Measurements from ENCODE around the gene ALKBH3. TPM values are rescaled to one million over a fixed set of nuclear protein-coding genes. Genes with fewer than 3 reads are reported as not detected.

ALKBH3 gene
- total RNA-seq, 1 donor from 2014 or later: 28.3 TPM

- no peak for DNase-seq (ENCODE audit: low read depth)
Observed at GRCh38 chr11:43894546-43894945, 13.9 kb downstream of the ALKBH3 start.

GRCh38 chr11:43895601-43896000 is 15.0 kb downstream of the ALKBH3 start:
- no peak for DNase-seq (ENCODE audit: low read depth)

DNA sequence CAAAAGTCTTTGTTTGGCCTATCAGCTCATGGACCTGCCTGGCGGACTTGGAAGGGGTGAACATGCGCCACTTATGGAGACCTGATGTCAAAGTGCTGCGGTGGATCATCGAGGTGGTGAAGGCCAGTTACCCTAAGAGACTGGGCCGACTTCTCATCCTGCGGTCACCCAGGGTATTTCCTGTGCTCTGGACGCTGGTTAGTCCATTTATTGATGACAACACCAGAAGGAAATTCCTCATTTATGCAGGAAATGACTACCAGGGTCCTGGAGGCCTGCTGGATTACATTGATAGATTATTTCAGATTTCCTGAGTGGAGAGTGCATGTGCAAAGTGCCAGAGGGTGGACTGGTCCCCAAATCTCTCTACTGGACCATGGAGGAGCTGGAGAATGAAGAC is 17.9 kb downstream of the ALKBH3 start:
- no peak for DNase-seq (ENCODE audit: low read depth)

GRCh38 chr11:43899094-43899493 is 18.5 kb downstream of the ALKBH3 start:
- no peak for DNase-seq (ENCODE audit: low read depth)

DNA sequence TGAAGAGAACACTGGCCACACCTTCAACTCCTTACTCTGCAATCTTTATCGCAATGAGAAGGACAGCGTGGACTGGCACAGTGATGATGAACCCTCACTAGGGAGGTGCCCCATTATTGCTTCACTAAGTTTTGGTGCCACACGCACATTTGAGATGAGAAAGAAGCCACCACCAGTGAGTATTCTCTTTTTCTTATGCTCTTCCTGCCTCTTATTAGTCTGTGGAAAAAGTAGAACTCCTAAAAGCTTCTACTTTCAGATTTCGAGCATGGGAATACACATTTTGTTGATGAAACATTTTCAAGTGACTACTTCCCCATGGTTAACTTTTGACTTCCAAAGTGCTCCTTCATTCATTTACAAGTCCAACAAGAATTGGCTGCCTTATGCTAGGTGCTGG is 20.9 kb downstream of the ALKBH3 start:
- no peak for DNase-seq (ENCODE audit: low read depth)

- DNase-seq (ENCODE audit: low read depth): no peak
Observed at GRCh38 chr11:43903078-43903477, 22.4 kb downstream of the ALKBH3 start.

GRCh38 chr11:43903969-43904368 is 23.3 kb downstream of the ALKBH3 start:
- DNase-seq (ENCODE audit: low read depth): no peak

DNA sequence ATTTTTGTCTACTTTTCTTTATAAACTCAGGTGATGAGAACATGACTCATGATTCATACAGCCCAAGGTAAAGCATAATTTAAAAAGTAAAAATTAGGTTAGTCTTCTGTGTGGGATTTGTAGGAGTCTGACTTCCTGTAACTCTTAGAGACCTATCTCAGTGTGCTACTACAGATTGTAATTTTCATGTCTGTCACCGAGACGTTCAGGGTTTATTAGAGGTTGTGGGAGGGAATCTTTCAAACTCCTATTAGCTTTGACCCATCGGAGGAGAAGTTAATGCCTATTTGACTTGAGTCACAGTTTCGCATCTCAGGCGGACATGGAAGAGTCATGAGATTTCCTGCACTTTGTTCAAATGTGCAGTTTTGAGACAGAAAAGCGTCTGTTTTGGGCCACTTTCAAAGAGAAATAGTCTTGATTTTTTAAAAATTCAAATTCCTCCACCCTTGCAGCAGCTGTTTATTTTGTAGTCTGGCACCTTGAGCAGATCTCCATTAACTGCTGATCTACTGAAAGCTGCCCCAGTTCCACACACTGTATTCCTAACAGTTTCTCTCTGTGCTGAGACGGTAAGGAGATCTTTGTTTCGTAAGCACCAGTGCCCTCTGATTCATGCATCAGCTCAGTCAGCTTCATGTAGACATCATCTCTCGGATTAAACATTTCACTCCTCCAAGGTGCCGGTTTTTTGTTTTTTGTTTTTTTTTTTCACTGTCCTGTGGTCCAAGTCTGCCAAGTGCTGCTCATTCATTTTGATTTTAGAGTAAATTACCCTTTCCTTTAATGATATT is 24.3 kb downstream of the ALKBH3 start:
- DNase-seq (ENCODE audit: low read depth): no peak

- DNase-seq (ENCODE audit: low read depth): no peak
Observed at GRCh38 chr11:43905813-43906241, 25.2 kb downstream of the ALKBH3 start.

GRCh38 chr11:43907028-43907975 is 26.7 kb downstream of the ALKBH3 start:
- no peak for DNase-seq (ENCODE audit: low read depth)

GRCh38 chr11:43908191-43908590 is 27.6 kb downstream of the ALKBH3 start:
- no peak for DNase-seq (ENCODE audit: low read depth)

DNA sequence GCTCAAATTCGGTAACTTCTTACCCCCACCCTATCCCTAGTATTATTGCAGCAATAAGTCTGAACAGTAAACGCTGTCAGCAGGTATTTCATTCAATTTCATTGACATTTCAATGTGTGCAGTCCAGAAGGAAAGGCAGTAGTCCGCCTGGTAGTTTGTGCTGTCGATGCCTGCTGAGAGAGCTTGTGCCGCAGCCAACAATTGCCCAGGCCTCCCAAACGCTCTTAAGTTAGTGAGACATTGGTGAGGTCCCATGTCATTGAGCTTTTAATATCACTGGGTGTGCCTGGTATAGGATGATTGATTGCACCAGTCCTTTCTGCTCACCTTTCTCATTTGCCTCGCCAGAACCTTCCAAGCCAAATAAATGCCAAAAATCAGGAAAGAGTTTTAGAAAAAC is 28.1 kb downstream of the ALKBH3 start:
- no peak for DNase-seq (ENCODE audit: low read depth)

DNA sequence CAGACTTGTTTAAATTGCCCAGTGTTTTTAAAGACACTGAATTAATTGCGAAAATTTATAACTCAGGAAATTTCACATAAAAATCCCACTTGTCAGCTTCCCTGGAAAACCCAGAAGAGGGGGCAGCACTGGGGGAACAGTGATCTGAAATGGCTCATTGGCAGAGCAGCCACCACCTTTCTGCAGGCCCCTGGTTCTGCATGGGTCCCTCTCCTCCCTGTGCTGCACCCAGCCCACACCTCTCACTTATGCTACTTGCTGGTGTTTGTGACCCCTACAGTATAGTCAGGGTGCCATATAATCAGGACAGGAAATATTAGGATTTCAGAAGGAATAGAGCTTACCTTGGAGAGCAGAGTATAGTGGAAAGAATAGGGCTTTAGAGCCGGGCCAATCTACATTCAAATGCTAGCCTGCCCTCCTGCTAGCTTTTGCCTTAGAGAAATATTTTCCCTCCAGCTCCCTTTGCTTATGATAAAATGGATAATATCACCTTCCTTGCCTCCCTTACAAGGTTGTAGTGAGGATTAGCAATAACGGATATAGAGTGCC is 33.3 kb downstream of the ALKBH3 start:
- no peak for DNase-seq (ENCODE audit: low read depth)

GRCh38 chr11:43914466-43914865 is 33.8 kb downstream of the ALKBH3 start:
- no peak for DNase-seq (ENCODE audit: low read depth)

DNA sequence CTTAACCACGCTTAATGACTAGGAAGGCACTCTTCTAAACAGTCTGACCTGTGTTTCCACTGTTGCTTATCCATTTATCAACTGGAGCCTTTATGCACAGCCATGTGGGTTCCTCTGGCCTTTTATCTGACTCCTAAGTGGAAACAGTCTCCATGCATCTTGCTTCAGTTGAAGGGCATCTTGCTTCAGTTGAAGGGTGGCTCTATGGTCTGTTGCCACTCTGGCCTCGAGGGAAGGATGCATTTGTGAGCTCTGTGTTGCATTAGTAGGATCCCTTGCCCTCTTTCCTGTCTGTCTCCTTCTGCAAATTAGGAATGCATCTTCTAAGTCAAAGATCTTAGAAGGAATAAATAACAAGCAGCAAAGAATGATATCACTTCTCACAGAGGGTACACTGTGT is 36.0 kb downstream of the ALKBH3 start:
- no peak for DNase-seq (ENCODE audit: low read depth)

DNA sequence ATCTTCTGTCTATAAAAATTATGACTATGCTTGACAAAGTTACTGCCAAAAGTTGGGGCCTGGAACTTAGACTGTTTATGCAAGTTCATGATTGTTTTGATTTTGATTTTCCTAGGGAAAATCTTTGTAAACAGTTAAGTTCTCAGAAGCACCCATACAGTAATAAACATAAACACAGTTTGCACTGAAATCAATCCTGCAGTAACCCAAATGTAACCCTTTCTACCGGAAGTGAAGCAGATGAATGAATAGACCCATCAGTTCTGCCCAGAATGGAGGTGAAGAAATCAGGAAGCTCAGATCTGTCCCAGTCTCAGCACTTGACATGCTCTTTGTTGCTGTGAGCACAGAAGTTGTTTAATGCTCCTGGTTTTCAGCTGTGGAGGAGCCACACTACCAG is 37.2 kb downstream of the ALKBH3 start:
- DNase-seq (ENCODE audit: low read depth): no peak

GRCh38 chr11:43918662-43919061 is 38.0 kb downstream of the ALKBH3 start:
- peak; percentile 77 for DNase-seq (ENCODE audit: low read depth)

- peak; percentile 82 for DNase-seq (ENCODE audit: low read depth)
Observed at GRCh38 chr11:43919852-43920597, 39.4 kb downstream of the ALKBH3 start.

GRCh38 chr11:43920598-43921419 is 40.2 kb downstream of the ALKBH3 start:
- DNase-seq (ENCODE audit: low read depth): peak; percentile 94

DNA sequence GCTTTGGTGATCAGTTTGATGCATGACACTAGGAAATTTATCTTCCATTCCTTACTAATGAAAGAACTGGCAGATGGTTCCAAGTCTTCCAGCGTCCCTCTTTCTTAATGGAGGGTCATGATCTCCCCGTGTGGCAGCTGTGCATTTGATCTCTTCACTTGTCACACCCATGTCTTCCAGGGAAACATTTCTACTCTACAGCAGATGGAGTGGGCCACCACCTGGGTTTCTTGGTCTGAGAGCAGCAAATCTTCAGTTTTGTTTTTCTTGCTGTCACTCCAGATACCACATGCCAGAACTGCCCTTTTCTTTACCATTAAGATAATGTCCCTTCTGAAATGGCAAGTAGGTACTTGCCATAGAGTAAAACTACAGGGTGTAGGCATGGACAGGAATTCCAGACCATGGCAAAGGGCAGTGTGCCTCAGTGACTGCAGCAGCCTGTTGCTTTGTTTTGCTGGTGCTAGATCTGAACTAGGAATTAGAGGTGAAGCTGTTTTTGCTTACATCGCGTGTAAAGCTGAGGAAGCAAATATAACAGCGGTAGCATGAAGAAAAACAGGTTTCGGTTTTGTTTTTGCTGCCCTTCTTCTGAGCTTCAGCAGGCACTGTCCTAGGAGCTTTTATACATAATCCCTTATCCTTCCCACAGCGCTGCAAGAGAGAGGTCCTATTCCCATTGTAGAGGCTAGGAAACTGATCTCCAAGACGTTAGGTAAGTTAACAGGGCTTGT is 41.1 kb downstream of the ALKBH3 start:
- DNase-seq (ENCODE audit: low read depth): peak; percentile 28
